GM06990 (cell line): ENCODE results near the gene TSPAN11.
A peak's percentile ranks its signal among the peaks of the same experiment; 100 is the strongest.

Experiments used
- DNase-seq: peaks from one replicate; pipeline ENCODE4 v3.0.0-alpha.2; 2011; ENCODE audit not compliant: insufficient read length; ENCODE audit errors: extremely low read depth
- H3K27me3 ChIP-seq: replicated peaks from 2 replicates; pipeline ENCODE4 v1.6.0; 2011; ENCODE audit warnings: low read length; ENCODE audit not compliant: control insufficient read depth, insufficient read depth
- H3K36me3 ChIP-seq: 2 replicates; pipeline ENCODE4 v1.5.1; 2011; ENCODE audit warnings: low read length; ENCODE audit not compliant: control insufficient read depth, insufficient read depth
- H3K4me3 ChIP-seq: replicated peaks from 2 replicates; pipeline ENCODE4 v1.5.1; 2011; ENCODE audit warnings: low read depth, mild to moderate bottlenecking, control low read depth, low read length
- TF ChIP-seq, protein P1 (sequence below): IDR thresholded peaks from 2 replicates; pipeline ENCODE4 v1.5.1; 2011; ENCODE audit warnings: low read length, control low read depth, mild to moderate bottlenecking, inconsistent platforms; ENCODE audit not compliant: insufficient read depth, poor library complexity, severe bottlenecking

TSPAN11 gene, protein sequence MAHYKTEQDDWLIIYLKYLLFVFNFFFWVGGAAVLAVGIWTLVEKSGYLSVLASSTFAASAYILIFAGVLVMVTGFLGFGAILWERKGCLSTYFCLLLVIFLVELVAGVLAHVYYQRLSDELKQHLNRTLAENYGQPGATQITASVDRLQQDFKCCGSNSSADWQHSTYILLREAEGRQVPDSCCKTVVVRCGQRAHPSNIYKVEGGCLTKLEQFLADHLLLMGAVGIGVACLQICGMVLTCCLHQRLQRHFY

GRCh38 chr12:30926243-30927221 is at the start of gene TSPAN11:
Gene TSPAN11, plus strand, starts transcription at chr12:30926748. Its CDS starts 27,244 bp downstream, at chr12:30953992.
- TF ChIP-seq, protein P1, sequence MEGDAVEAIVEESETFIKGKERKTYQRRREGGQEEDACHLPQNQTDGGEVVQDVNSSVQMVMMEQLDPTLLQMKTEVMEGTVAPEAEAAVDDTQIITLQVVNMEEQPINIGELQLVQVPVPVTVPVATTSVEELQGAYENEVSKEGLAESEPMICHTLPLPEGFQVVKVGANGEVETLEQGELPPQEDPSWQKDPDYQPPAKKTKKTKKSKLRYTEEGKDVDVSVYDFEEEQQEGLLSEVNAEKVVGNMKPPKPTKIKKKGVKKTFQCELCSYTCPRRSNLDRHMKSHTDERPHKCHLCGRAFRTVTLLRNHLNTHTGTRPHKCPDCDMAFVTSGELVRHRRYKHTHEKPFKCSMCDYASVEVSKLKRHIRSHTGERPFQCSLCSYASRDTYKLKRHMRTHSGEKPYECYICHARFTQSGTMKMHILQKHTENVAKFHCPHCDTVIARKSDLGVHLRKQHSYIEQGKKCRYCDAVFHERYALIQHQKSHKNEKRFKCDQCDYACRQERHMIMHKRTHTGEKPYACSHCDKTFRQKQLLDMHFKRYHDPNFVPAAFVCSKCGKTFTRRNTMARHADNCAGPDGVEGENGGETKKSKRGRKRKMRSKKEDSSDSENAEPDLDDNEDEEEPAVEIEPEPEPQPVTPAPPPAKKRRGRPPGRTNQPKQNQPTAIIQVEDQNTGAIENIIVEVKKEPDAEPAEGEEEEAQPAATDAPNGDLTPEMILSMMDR = no peak
- no peaks in the 10 kb centered on the region for H3K36me3 ChIP-seq
- DNase-seq = peak; percentile 14
- no peaks in the 10 kb centered on the region; the same call in 1 of the 2 replicates for H3K27me3 ChIP-seq
- no peak within 1 kb of the TSS for H3K4me3 ChIP-seq

- no peak for DNase-seq
These were observed 49.3 kb upstream of the TSPAN11 start for GRCh38 chr12:30877105-30877875.

DNA sequence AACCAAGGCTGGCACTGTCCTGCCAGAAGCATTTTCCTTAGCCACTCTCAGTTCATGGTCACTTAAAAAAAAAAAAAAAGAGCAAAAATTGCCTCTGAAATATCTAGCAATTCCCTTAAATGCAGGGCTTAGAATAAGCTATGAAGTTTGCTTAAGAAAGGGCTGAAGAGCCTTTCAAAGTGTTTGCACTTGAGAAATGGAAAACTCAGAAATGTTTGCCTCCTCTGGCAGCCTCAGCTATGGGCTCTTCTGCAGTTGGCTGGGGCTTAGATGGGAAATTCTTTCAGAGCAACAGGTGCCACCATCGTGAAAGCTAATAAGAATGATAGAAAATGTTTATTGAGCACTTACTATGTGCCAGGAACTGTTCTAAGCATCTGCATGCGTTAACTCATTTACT is 48.5 kb upstream of the TSPAN11 start:
- Histone ChIP-seq H3K27me3 (no peaks in the 10 kb centered on the region), H3K4me3 (no peak overlapping the region), H3K36me3 (no peaks in the 10 kb centered on the region)
- TF ChIP-seq, protein P1 = no peak
- DNase-seq = no peak

More at GRCh38 chr12:30877105-30877875, 49.3 kb upstream of the TSPAN11 start:
- no peaks in the 10 kb centered on the region for H3K36me3 ChIP-seq
- H3K27me3 ChIP-seq = no peaks in the 10 kb centered on the region
- H3K4me3 ChIP-seq = no peak overlapping the region
- TF ChIP-seq, protein P1 = no peak

DNA sequence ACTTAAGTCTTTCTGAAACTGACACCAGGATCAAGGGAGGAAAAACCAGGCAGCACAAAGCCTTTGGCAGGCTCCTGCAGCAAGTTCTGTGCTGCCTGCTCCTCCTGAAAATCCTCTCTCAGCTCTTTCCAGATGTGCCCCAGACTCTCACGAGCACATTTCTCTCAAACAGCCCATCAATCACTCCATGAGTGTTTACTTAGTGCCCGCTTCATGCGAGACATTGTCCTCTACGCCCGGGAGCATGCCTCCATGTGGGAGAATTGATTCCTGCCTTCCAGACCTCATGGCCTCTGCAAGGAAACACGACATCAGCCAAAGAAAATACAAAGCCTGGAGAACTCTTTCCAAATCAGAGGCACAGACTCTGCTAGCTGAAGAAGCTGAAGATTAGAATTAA is 46.5 kb upstream of the TSPAN11 start:
- DNase-seq = no peak
- TF ChIP-seq, protein P1 = no peak
- no peaks in the 10 kb centered on the region for H3K36me3 ChIP-seq
- no peak overlapping the region for H3K4me3 ChIP-seq
- H3K27me3 ChIP-seq = no peaks in the 10 kb centered on the region

DNA sequence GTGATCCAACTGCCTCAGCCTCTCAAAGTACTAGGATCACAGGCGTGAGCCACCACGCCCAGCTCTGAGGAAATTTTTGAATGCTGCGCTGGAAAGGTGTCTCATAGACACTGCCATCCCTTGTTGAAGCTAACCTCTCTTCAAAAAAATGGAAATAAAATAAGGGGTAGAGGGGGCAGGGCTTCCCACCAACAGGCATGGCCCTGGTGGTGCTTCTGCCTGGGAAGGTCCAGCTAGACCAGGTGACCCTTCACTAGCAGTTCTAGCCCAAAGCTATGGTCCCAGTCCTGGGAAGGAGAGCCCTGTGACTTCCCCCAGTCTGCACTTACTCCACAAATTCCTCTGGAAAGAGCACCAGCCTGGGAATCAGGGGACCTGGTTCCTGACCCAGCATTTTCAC is 45.7 kb upstream of the TSPAN11 start:
- Histone ChIP-seq H3K36me3 (no peaks in the 10 kb centered on the region), H3K27me3 (no peaks in the 10 kb centered on the region), H3K4me3 (no peak overlapping the region)
- TF ChIP-seq, protein P1 = no peak
- DNase-seq = no peak
